ENCODE results near the gene CD3E. TPM values are rescaled to one million over a fixed set of nuclear protein-coding genes. Genes with fewer than 3 reads are reported as not detected.

CD3E gene
- total and polyA plus RNA-seq, 2 of the 13 experiments (the other 11 are each of a cell fraction or from before 2014, with no cell fraction given) = not detected

DNA sequence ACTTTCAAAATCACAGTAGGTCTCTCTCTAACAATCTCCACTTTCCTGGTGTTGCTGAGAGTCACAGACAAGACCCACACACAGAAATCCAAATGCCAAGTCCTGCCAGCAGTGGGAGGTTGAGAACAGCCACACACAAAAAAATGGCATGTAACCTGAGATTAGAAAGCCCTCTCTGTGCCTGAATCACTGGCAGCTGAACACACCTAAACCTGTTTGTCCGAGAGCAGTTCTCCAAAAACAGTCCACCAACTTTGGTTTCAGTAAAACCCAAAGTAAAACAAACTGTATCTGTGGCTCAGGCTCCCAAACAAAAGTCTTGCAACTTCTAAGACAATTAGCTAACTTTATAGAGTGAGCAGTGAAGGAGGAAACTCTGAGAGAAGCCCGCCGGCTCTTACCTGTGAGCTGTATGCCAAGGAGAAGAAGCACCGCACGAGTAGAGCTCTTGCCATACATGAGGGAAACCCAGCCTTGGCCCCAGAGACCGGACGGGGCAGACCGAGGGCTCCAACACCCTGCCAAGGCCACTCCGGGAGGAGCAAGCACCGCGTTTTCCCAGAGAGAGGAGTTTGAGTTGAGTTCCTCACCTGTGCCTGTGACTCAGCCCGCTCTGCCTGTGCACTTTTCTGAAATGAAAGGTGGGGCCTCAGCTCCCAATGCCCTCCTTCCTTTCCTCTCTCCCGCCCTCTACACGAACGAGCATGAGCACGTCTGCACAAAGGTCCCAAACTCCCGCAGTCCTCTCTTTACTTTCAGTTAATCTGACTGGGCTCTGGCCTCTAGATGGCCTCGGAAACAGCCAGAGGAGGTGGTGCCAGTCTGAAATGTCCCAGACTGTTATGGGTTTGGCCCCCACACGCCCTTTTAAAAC is 40.6 kb upstream of the CD3E start, which contains the start of gene MPZL2 (continued):
- TF ChIP-seq, protein P1, sequence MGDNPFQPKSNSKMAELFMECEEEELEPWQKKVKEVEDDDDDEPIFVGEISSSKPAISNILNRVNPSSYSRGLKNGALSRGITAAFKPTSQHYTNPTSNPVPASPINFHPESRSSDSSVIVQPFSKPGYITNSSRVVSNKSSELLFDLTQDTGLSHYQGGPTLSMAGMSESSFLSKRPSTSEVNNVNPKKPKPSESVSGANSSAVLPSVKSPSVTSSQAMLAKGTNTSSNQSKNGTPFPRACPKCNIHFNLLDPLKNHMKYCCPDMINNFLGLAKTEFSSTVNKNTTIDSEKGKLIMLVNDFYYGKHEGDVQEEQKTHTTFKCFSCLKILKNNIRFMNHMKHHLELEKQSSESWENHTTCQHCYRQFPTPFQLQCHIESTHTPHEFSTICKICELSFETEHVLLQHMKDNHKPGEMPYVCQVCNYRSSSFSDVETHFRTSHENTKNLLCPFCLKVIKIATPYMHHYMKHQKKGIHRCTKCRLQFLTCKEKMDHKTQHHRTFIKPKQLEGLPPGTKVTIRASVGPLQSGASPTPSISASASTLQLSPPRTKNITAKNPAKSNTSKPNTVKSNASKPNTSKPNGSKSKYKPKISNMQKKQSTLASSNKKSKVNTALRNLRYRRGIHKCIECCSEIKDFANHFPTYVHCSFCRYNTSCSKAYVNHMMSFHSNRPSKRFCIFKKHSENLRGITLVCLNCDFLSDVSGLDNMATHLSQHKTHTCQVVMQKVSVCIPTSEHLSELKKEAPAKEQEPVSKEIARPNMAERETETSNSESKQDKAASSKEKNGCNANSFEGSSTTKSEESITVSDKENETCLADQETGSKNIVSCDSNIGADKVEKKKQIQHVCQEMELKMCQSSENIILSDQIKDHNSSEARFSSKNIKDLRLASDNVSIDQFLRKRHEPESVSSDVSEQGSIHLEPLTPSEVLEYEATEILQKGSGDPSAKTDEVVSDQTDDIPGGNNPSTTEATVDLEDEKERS (CRISPR knock-in tag; IDR thresholded peaks at IDR 0.05) = 0 out of 2 replicates have a peak, but pooled peaks have one; percentile 24
- peak; percentile 45; the same call in 1 of the 2 replicates for TF ChIP-seq CBX5 (CRISPR knock-in tag; IDR thresholded peaks at IDR 0.05; ENCODE audit: borderline replicate concordance)
- TF ChIP-seq NFKBIZ (CRISPR knock-in tag; IDR thresholded peaks at IDR 0.05) = no peak
- TF ChIP-seq SNRNP70 (IDR thresholded peaks at IDR 0.05; ENCODE audit: low read depth, low read length) = no peak
- no peak for TF ChIP-seq KAT2B (IDR thresholded peaks at IDR 0.05; ENCODE audit: borderline replicate concordance, low read depth, low read length)
- TF ChIP-seq PCBP2 (optimal IDR thresholded peaks at IDR 0.05; ENCODE audit: low read depth, low read length, poor library complexity, severe bottlenecking) = no peak
- TF ChIP-seq HDAC2 (CRISPR knock-in tag; IDR thresholded peaks at IDR 0.05) = peak; percentile 62; the same call in 1 of the 2 replicates
- TF ChIP-seq TCF12 (IDR thresholded peaks at IDR 0.05) = no peak
- 0 out of 2 replicates have a peak, but pooled peaks have one; percentile 15 for TF ChIP-seq TCF12 (CRISPR knock-in tag; IDR thresholded peaks at IDR 0.05)
- peak; percentile 16 for TF ChIP-seq ELF3 (CRISPR knock-in tag; IDR thresholded peaks at IDR 0.05)
- TF ChIP-seq SRY (CRISPR knock-in tag; IDR thresholded peaks at IDR 0.05) = no peak
- TF ChIP-seq ZSCAN12 (CRISPR knock-in tag; IDR thresholded peaks at IDR 0.05) = no peak
- TF ChIP-seq NCOA1 (CRISPR knock-in tag; IDR thresholded peaks at IDR 0.05) = no peak
- TF ChIP-seq, protein P2, sequence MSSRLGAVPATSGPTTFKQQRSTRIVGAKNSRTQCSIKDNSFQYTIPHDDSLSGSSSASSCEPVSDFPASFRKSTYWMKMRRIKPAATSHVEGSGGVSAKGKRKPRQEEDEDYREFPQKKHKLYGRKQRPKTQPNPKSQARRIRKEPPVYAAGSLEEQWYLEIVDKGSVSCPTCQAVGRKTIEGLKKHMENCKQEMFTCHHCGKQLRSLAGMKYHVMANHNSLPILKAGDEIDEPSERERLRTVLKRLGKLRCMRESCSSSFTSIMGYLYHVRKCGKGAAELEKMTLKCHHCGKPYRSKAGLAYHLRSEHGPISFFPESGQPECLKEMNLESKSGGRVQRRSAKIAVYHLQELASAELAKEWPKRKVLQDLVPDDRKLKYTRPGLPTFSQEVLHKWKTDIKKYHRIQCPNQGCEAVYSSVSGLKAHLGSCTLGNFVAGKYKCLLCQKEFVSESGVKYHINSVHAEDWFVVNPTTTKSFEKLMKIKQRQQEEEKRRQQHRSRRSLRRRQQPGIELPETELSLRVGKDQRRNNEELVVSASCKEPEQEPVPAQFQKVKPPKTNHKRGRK (CRISPR knock-in tag; IDR thresholded peaks at IDR 0.05) = no peak
- TF ChIP-seq TP53 (CRISPR knock-in tag; conservative IDR thresholded peaks at IDR 0.05) = no peak
- TF ChIP-seq MTA3 (CRISPR knock-in tag; IDR thresholded peaks at IDR 0.05) = no peak
- peak; percentile 81; the same call in 1 of the 2 replicates for TF ChIP-seq ZNF292 (CRISPR knock-in tag; IDR thresholded peaks at IDR 0.05; ENCODE audit: borderline replicate concordance, low read depth)
- TF ChIP-seq ZNF496 (CRISPR knock-in tag; IDR thresholded peaks at IDR 0.05; ENCODE audit: insufficient replicate concordance) = no peak
- TF ChIP-seq, protein P3, sequence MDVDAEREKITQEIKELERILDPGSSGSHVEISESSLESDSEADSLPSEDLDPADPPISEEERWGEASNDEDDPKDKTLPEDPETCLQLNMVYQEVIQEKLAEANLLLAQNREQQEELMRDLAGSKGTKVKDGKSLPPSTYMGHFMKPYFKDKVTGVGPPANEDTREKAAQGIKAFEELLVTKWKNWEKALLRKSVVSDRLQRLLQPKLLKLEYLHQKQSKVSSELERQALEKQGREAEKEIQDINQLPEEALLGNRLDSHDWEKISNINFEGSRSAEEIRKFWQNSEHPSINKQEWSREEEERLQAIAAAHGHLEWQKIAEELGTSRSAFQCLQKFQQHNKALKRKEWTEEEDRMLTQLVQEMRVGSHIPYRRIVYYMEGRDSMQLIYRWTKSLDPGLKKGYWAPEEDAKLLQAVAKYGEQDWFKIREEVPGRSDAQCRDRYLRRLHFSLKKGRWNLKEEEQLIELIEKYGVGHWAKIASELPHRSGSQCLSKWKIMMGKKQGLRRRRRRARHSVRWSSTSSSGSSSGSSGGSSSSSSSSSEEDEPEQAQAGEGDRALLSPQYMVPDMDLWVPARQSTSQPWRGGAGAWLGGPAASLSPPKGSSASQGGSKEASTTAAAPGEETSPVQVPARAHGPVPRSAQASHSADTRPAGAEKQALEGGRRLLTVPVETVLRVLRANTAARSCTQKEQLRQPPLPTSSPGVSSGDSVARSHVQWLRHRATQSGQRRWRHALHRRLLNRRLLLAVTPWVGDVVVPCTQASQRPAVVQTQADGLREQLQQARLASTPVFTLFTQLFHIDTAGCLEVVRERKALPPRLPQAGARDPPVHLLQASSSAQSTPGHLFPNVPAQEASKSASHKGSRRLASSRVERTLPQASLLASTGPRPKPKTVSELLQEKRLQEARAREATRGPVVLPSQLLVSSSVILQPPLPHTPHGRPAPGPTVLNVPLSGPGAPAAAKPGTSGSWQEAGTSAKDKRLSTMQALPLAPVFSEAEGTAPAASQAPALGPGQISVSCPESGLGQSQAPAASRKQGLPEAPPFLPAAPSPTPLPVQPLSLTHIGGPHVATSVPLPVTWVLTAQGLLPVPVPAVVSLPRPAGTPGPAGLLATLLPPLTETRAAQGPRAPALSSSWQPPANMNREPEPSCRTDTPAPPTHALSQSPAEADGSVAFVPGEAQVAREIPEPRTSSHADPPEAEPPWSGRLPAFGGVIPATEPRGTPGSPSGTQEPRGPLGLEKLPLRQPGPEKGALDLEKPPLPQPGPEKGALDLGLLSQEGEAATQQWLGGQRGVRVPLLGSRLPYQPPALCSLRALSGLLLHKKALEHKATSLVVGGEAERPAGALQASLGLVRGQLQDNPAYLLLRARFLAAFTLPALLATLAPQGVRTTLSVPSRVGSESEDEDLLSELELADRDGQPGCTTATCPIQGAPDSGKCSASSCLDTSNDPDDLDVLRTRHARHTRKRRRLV (CRISPR knock-in tag; IDR thresholded peaks at IDR 0.05) = no peak
- no peak for TF ChIP-seq NR2F2 (IDR thresholded peaks at IDR 0.05; ENCODE audit: borderline replicate concordance, low read depth)
